ENCODE results near the gene S100A10.

Gene S100A10

GRCh38 chr1:152009691-152010090 lies 16.0 kb upstream of the S100A10 start:
- DNase-seq: no peak

GRCh38 chr1:152007047-152007446 lies 13.4 kb upstream of the S100A10 start:
- DNase-seq: no peak

- DNase-seq: no peak
These were observed 11.8 kb upstream of the S100A10 start for GRCh38 chr1:152005360-152005912.

- no peak for DNase-seq
These were observed 10.3 kb upstream of the S100A10 start for GRCh38 chr1:152003846-152004442.

- DNase-seq: no peak
These were observed 9.3 kb upstream of the S100A10 start for GRCh38 chr1:152002960-152003359.

- DNase-seq: peak; percentile 95
These were observed 8.2 kb upstream of the S100A10 start for GRCh38 chr1:152001631-152002584.

- no peak for DNase-seq
These were observed 7.4 kb upstream of the S100A10 start for GRCh38 chr1:152000964-152001630.

GRCh38 chr1:151998611-151999362 lies 5.1 kb upstream of the S100A10 start:
- DNase-seq: no peak

- no peak for DNase-seq
These were observed 3.6 kb upstream of the S100A10 start for GRCh38 chr1:151997284-151997570.

GRCh38 chr1:151995774-151996173 lies 2.1 kb upstream of the S100A10 start:
- DNase-seq: no peak

- peak; percentile 40 for DNase-seq
These were observed 1.3 kb upstream of the S100A10 start for GRCh38 chr1:151994956-151995355.

GRCh38 chr1:151993084-151993733 lies 450 bp downstream of the S100A10 start:
- DNase-seq: peak; percentile 60

GRCh38 chr1:151992303-151993083 lies 1.2 kb downstream of the S100A10 start:
- peak; percentile 65 for DNase-seq

GRCh38 chr1:151991663-151992302 lies 1.9 kb downstream of the S100A10 start:
- peak; percentile 13 for DNase-seq

- peak; percentile 63 for DNase-seq
These were observed 2.8 kb downstream of the S100A10 start for GRCh38 chr1:151990856-151991198.

GRCh38 chr1:151990058-151990855 lies 3.4 kb downstream of the S100A10 start:
- DNase-seq: peak; percentile 18

- DNase-seq: no peak
These were observed 4.3 kb downstream of the S100A10 start for GRCh38 chr1:151989211-151989862.

- peak; percentile 21 for DNase-seq
These were observed 5.2 kb downstream of the S100A10 start for GRCh38 chr1:151988405-151988923.

GRCh38 chr1:151986501-151987190 lies 7.0 kb downstream of the S100A10 start:
- no peak for DNase-seq
